Measurements from ENCODE around the gene POT1. TPM values are rescaled to one million over a fixed set of nuclear protein-coding genes. Genes with fewer than 3 reads are reported as not detected.

POT1 gene
- total RNA-seq, 1 donor from 2014 or later, result 51.3 TPM

GRCh38 chr7:124773938-124774337 is 155.7 kb downstream of the POT1 start:
- no peak for DNase-seq (ENCODE audit: low spot score)

GRCh38 chr7:124773339-124773738 is 156.3 kb downstream of the POT1 start:
- DNase-seq (ENCODE audit: low spot score), result no peak

Other genes with a start within 250 kb of the POT1 start
- 1.2 TPM for gene GPR37, start 164.0 kb downstream of the POT1 start, total RNA-seq (ENCODE audit: insufficient read depth, low replicate concordance)